ENCODE results near the gene PLA2G2D.

DNA sequence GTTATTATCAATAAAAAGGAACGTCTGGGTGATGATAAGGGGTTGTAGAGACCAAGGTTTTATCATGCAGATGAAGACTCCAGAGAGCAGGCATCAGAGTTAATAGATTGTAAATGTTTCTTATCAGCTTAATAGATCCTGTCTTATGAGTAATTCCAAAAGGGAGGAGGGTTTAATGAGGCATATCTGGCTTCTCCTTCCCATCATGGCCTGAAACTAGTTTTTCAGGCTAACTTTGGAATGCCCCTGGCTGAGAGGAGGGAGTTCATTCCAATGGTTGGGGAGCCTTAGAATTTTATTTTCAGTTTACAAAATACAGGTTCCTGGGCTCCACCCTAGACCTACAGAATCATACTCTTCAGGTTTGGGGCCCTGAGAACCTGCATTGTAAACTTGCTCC lies 13.5 kb downstream of the PLA2G2D start:
- TF ChIP-seq CTCF (IDR thresholded peaks at IDR 0.05; ENCODE audit: insufficient read depth, low read length) (no peak), REST (IDR thresholded peaks at IDR 0.05; ENCODE audit: insufficient replicate concordance, low read depth) (no peak), POLR2AphosphoS5 (IDR thresholded peaks at IDR 0.05; ENCODE audit: low read depth) (no peak), GABPA (IDR thresholded peaks at IDR 0.05; ENCODE audit: low read depth) (no peak)

All from HL-60 (cell line).